Ishikawa (cell line): ENCODE measurements around the gene SLC25A13.

Experiments used
- CREB1 ChIP-seq: IDR thresholded peaks from 2 replicates; pipeline ENCODE4 v1.6.1; 2012; ENCODE audit warnings: low read depth
- EP300 ChIP-seq: IDR thresholded peaks from 2 replicates; pipeline ENCODE4 v1.6.1; 2012; ENCODE audit warnings: borderline replicate concordance
- MAX ChIP-seq: IDR thresholded peaks from 2 replicates; pipeline ENCODE4 v1.6.1; 2012
- NFIC ChIP-seq: IDR thresholded peaks from 2 replicates; pipeline ENCODE4 v1.6.1; 2012
- RAD21 ChIP-seq: IDR thresholded peaks from 2 replicates; pipeline ENCODE4 v1.6.1; 2012; ENCODE audit warnings: low read depth
- REST ChIP-seq: IDR thresholded peaks from 2 replicates; pipeline ENCODE4 v1.6.1; 2012; ENCODE audit warnings: low read depth, mild to moderate bottlenecking
- TEAD4 ChIP-seq: IDR thresholded peaks from 2 replicates; pipeline ENCODE4 v1.6.1; 2012
- USF1 ChIP-seq: IDR thresholded peaks from 2 replicates; pipeline ENCODE4 v1.6.1; 2012
- YY1 ChIP-seq: IDR thresholded peaks from 2 replicates; pipeline ENCODE4 v1.6.1; 2012; ENCODE audit warnings: low read depth

- TF ChIP-seq REST (no peak), YY1 (no peak), RAD21 (no peak), NFIC (no peak), EP300 (no peak), TEAD4 (no peak), MAX (no peak), CREB1 (no peak), USF1 (no peak)
Observed at GRCh38 chr7:96116173-96116572, 205.7 kb downstream of the SLC25A13 start.
